Stimulated activated CD4-positive, alpha-beta T cell treated with anti-CD3 and anti-CD28 coated beads, Interleukin-1b, Interleukin-23, amount 100 ng/mL, for 1 hour (primary cell): ENCODE results near the gene MIGA1.
"Not testable (repeated sequence)": the region's sequence is repeated elsewhere in the genome, so short reads cannot be mapped to it uniquely, and the experiment has no call there.

Experiments used
- DNase-seq, 2 donors: peaks; one replicate each; pipeline ENCODE4 v3.0.0-alpha.2; 2020; ENCODE audit warnings: low read depth in 2 of 2

The MIGA1 gene

GRCh38 chr1:77796695-77797405 is 17.4 kb downstream of the MIGA1 start:
- DNase-seq, result no peak

GRCh38 chr1:77797991-77798390 is 18.5 kb downstream of the MIGA1 start:
- no peak for DNase-seq

- DNase-seq, result no peak
These were observed 22.6 kb downstream of the MIGA1 start for GRCh38 chr1:77802026-77802425.

- DNase-seq, result no peak
These were observed 23.9 kb downstream of the MIGA1 start for GRCh38 chr1:77803371-77803770.

GRCh38 chr1:77809787-77810462 is 30.5 kb downstream of the MIGA1 start:
- DNase-seq, result not testable (repeated sequence)

GRCh38 chr1:77811589-77811988 is 32.1 kb downstream of the MIGA1 start:
- DNase-seq, result not testable (repeated sequence)

GRCh38 chr1:77817368-77818209 is 38.1 kb downstream of the MIGA1 start:
- DNase-seq, result no peak

GRCh38 chr1:77820121-77820520 is 40.7 kb downstream of the MIGA1 start:
- DNase-seq, result no peak

GRCh38 chr1:77824079-77824478 is 44.6 kb downstream of the MIGA1 start:
- no peak for DNase-seq

- DNase-seq, result no peak
These were observed 45.2 kb downstream of the MIGA1 start for GRCh38 chr1:77824694-77825093.

GRCh38 chr1:77825131-77825709 is 45.8 kb downstream of the MIGA1 start:
- DNase-seq, result no peak

- not testable (repeated sequence) for DNase-seq
These were observed 47.4 kb downstream of the MIGA1 start for GRCh38 chr1:77826851-77827250.

GRCh38 chr1:77828098-77828497 is 48.6 kb downstream of the MIGA1 start:
- no peak for DNase-seq

- DNase-seq, result no peak
These were observed 50.4 kb downstream of the MIGA1 start for GRCh38 chr1:77829851-77830250.

GRCh38 chr1:77830946-77831345 is 51.5 kb downstream of the MIGA1 start:
- DNase-seq, result no peak

- DNase-seq, result no peak
These were observed 52.1 kb downstream of the MIGA1 start for GRCh38 chr1:77831566-77831965.

GRCh38 chr1:77831976-77832711 is 52.7 kb downstream of the MIGA1 start:
- no peak for DNase-seq

- DNase-seq, result no peak
These were observed 53.5 kb downstream of the MIGA1 start for GRCh38 chr1:77832901-77833300.

GRCh38 chr1:77833521-77834100 is 54.2 kb downstream of the MIGA1 start:
- DNase-seq, result no peak

GRCh38 chr1:77834771-77835334 is 55.4 kb downstream of the MIGA1 start:
- no peak for DNase-seq

- no peak for DNase-seq
These were observed 62.1 kb downstream of the MIGA1 start for GRCh38 chr1:77841574-77841973.
